ENCODE measurements around the gene SLC24A3. TPM values are rescaled to one million over a fixed set of nuclear protein-coding genes. Genes with fewer than 3 reads are reported as not detected.

SLC24A3 gene
- total RNA-seq, 4 donors from 2014 or later: 2.3 to 6.9 (median 5.4) TPM

DNA sequence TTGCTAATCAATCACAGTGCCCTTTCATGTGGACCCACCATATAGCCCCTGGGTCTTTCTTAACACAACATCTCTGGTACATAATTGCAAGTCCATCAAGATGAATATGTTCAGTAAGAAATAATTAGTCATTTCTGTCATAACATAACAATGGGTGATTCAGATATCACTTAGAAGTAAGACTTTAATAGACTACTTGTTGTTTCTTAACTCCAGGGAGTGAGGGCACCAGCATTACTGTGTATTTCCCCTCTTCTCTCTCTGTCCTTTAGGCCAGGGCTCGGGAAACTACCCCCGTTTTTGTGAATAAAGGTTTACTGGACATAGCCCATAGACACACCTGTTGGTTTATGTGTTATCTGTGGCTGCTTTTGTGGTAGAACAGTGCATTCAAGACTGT, 123.5 kb downstream of the SLC24A3 start:
- DNase-seq (ENCODE audit: low spot score in 2 of 2): peak in 1 of 2 donors; percentile 31
- H3K4me3 ChIP-seq (ENCODE audit: low read depth, poor library complexity, severe bottlenecking): no peak overlapping the region
- WGBS, 2 donors: 73 to 81% methylated on average over 2 of the region's 2 CpGs
- intact Hi-C loops (cut with DNase I; ENCODE audit: low total_unique reads): no loop called here
- TF ChIP-seq, protein P1, sequence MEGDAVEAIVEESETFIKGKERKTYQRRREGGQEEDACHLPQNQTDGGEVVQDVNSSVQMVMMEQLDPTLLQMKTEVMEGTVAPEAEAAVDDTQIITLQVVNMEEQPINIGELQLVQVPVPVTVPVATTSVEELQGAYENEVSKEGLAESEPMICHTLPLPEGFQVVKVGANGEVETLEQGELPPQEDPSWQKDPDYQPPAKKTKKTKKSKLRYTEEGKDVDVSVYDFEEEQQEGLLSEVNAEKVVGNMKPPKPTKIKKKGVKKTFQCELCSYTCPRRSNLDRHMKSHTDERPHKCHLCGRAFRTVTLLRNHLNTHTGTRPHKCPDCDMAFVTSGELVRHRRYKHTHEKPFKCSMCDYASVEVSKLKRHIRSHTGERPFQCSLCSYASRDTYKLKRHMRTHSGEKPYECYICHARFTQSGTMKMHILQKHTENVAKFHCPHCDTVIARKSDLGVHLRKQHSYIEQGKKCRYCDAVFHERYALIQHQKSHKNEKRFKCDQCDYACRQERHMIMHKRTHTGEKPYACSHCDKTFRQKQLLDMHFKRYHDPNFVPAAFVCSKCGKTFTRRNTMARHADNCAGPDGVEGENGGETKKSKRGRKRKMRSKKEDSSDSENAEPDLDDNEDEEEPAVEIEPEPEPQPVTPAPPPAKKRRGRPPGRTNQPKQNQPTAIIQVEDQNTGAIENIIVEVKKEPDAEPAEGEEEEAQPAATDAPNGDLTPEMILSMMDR (IDR thresholded peaks at IDR 0.05): no peak
- TF ChIP-seq POLR2A (IDR thresholded peaks at IDR 0.05): no peak

DNA sequence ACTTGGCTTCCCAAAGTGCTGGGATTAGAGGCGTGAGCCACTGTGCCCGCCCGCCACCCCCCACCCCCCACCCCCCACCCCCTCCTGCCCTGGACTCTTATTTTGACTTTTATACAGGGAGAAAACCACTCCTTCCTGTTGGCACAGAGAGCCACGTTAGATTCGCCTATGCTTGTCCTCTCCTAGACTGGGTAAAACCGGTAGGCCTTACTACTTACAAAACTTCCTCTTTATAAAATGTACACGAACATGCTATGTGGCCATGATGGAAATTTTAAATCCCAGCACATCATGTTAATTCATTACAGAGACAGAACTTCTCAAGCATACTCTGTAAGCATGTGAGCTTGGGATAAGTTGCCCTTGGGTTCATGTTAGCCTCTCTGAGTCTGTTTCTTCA, 124.2 kb downstream of the SLC24A3 start:
- DNase-seq (ENCODE audit: low spot score in 2 of 2): no peak
- intact Hi-C loops (cut with DNase I; ENCODE audit: low total_unique reads): no loop called here
- WGBS, 2 donors: 49 to 61% methylated on average over 5 to 7 of the region's 7 CpGs
- TF ChIP-seq, protein P1 (IDR thresholded peaks at IDR 0.05): no peak
- TF ChIP-seq POLR2A (IDR thresholded peaks at IDR 0.05): no peak
- no peak overlapping the region for H3K4me3 ChIP-seq (ENCODE audit: low read depth, poor library complexity, severe bottlenecking)

DNA sequence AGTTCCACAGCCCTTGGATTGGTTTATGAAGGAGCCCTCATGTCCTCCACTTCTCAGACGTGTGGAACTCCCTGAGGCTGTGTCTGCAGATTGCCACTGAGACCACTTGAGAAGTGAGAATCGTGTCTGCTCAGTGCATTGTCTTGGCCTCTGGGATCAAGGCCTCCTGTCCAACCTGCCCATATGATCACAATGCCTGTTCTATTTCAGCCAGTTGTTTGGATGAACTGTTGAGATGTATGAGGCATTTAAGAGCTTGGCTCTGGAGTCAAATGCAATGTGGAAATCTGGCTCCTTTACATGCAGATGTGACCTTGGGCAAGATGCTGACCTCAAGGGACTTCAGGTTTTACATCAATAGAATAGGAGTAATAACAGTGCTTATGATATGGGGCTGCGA, 125.9 kb downstream of the SLC24A3 start:
- intact Hi-C loops (cut with DNase I; ENCODE audit: low total_unique reads): no loop called here
- DNase-seq (ENCODE audit: low spot score in 2 of 2): no peak
- TF ChIP-seq, protein P1 (IDR thresholded peaks at IDR 0.05): no peak
- TF ChIP-seq POLR2A (IDR thresholded peaks at IDR 0.05): no peak
- H3K4me3 ChIP-seq (ENCODE audit: low read depth, poor library complexity, severe bottlenecking): no peak overlapping the region
- 92 to 98% methylated on average over 3 of the region's 3 CpGs for WGBS, 2 donors

DNA sequence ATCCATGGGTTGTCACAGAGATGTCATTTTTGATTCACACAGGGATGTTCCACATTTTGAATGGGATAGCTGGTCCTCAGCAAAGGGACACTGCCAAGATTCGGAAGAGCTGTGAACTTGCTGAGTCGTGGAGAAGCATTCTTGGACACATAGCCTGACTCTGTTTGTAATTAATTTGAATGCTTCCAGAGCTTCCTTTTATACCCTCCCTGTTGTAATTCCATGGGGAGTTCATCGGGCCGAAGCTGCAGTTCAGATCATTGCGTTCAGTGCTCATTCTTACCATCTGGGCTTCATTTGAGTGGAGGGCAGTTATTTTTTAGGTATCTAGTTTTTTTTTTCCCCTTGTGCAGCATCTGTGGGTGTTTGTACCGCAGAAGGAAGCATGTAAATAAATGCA, 126.5 kb downstream of the SLC24A3 start:
- DNase-seq (ENCODE audit: low spot score in 2 of 2): no peak
- WGBS, 2 donors: 47 to 48% methylated on average over 6 of the region's 6 CpGs
- TF ChIP-seq, protein P1 (IDR thresholded peaks at IDR 0.05): no peak
- TF ChIP-seq POLR2A (IDR thresholded peaks at IDR 0.05): no peak
- H3K4me3 ChIP-seq (ENCODE audit: low read depth, poor library complexity, severe bottlenecking): no peak overlapping the region
- intact Hi-C loops (cut with DNase I; ENCODE audit: low total_unique reads): no loop called here

DNA sequence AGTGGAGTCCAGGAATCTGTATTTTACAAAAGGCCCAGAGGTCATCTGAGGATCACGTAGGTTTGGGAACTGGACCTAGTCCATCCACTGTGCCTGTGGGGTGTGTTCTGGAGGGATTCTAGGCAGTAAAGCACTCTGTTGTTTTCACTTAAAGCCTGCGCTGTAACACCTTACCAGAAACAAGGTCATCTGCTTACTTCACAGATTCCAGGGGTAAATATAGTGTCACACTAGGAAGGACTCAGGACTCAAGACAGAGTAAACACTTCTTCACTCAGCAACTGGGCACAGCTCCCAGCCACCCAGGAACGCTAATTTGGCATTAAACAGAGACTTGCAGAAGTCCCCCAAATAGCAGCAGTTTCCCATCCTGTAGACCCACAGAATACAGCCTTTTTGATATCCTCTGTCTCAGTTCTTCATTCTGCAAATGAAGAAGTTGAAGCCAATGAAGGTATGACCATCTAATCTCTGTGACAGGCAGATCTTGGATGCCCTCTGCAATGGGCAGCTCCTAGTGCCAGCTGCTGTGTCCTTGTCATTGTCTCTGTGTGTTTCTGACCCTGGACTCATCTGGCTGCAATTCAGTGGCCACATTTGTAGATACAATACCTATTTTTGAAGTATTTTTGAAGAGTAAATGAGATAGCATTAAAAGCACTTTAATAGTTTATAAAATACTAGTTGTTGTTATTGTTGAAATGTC, 129.1 kb downstream of the SLC24A3 start:
- intact Hi-C loops (cut with DNase I; ENCODE audit: low total_unique reads): no loop called here

More for the DNA sequence above, 129.1 kb downstream of the SLC24A3 start:
- TF ChIP-seq, protein P1 (IDR thresholded peaks at IDR 0.05): no peak
- TF ChIP-seq POLR2A (IDR thresholded peaks at IDR 0.05): no peak
- 67 to 70% methylated on average over 3 of the region's 3 CpGs for WGBS, 2 donors
- no peak for DNase-seq (ENCODE audit: low spot score in 2 of 2)
- H3K4me3 ChIP-seq (ENCODE audit: low read depth, poor library complexity, severe bottlenecking): no peak overlapping the region
